ENCODE measurements around the gene PAQR3. TPM values are rescaled to one million over a fixed set of nuclear protein-coding genes. Genes with fewer than 3 reads are reported as not detected.

PAQR3 gene
- total RNA-seq, 3 donors from 2014 or later, result 13.1 to 25.8 (median 18.7) TPM

GRCh38 chr4:78930016-78930629, 9.1 kb downstream of the PAQR3 start:
- TF ChIP-seq POLR2AphosphoS5 (IDR thresholded peaks at IDR 0.05), result no peak
- TF ChIP-seq, protein P1, sequence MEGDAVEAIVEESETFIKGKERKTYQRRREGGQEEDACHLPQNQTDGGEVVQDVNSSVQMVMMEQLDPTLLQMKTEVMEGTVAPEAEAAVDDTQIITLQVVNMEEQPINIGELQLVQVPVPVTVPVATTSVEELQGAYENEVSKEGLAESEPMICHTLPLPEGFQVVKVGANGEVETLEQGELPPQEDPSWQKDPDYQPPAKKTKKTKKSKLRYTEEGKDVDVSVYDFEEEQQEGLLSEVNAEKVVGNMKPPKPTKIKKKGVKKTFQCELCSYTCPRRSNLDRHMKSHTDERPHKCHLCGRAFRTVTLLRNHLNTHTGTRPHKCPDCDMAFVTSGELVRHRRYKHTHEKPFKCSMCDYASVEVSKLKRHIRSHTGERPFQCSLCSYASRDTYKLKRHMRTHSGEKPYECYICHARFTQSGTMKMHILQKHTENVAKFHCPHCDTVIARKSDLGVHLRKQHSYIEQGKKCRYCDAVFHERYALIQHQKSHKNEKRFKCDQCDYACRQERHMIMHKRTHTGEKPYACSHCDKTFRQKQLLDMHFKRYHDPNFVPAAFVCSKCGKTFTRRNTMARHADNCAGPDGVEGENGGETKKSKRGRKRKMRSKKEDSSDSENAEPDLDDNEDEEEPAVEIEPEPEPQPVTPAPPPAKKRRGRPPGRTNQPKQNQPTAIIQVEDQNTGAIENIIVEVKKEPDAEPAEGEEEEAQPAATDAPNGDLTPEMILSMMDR (IDR thresholded peaks at IDR 0.05), result no peak
- DNase-seq (ENCODE audit: low spot score in 2 of 2), result no peak
- Histone ChIP-seq H3K9me3 (no peaks in the 10 kb centered on the region), H3K4me3 (no peak overlapping the region), H3K4me1 (no peaks in the 10 kb centered on the region), H3K36me3 (no peaks in the 10 kb centered on the region), H3K27ac (no peak overlapping the region), H3K27me3 (no peaks in the 10 kb centered on the region)
- intact Hi-C loops (cut with DNase I; ENCODE audit: low total_unique reads), result no loop called here

GRCh38 chr4:78928835-78929234, 10.4 kb downstream of the PAQR3 start:
- no peaks in the 10 kb centered on the region for H3K27me3 ChIP-seq
- DNase-seq (ENCODE audit: low spot score in 2 of 2), result no peak
- no peak overlapping the region for H3K27ac ChIP-seq
- no peaks in the 10 kb centered on the region for H3K36me3 ChIP-seq
- TF ChIP-seq, protein P1 (IDR thresholded peaks at IDR 0.05), result no peak
- TF ChIP-seq POLR2A (IDR thresholded peaks at IDR 0.05), result no peak
- no peak for TF ChIP-seq POLR2AphosphoS5 (IDR thresholded peaks at IDR 0.05)
- no peak overlapping the region for H3K4me3 ChIP-seq
- no peaks in the 10 kb centered on the region for H3K4me1 ChIP-seq
- no peaks in the 10 kb centered on the region for H3K9me3 ChIP-seq
- intact Hi-C loops (cut with DNase I; ENCODE audit: low total_unique reads), result no loop called here

DNA sequence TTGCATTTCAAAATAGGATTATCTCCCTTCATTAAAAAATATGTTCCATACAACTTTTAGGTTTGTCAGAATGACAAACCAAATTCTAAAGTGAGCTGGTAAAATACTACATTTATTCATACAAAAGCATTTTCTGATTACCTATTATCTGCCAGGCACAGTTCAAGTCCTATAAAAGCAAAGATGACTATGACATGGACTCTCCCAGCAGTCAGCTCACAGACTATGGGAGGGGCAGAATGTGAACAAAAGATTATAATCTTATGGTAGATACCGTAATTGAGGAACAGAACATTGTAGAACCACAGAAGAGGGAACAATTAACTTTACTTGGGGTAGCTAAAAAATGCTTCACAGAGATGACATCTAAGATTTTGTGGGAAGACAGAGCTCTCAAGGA, 12.4 kb downstream of the PAQR3 start:
- no peaks in the 10 kb centered on the region for H3K4me1 ChIP-seq
- H3K4me3 ChIP-seq, result no peak overlapping the region
- DNase-seq (ENCODE audit: low spot score in 2 of 2), result no peak
- H3K27ac ChIP-seq, result no peak overlapping the region
- no peaks in the 10 kb centered on the region for H3K27me3 ChIP-seq
- no peaks in the 10 kb centered on the region for H3K9me3 ChIP-seq
- TF ChIP-seq POLR2A (IDR thresholded peaks at IDR 0.05), result no peak
- TF ChIP-seq, protein P1 (IDR thresholded peaks at IDR 0.05), result no peak
- no peak for TF ChIP-seq POLR2AphosphoS5 (IDR thresholded peaks at IDR 0.05)
- no peaks in the 10 kb centered on the region for H3K36me3 ChIP-seq
- intact Hi-C loops (cut with DNase I; ENCODE audit: low total_unique reads), result no loop called here

- Histone ChIP-seq H3K4me1 (no peaks in the 10 kb centered on the region), H3K27ac (no peak overlapping the region), H3K4me3 (no peak overlapping the region), H3K9me3 (no peaks in the 10 kb centered on the region), H3K27me3 (no peaks in the 10 kb centered on the region), H3K36me3 (no peaks in the 10 kb centered on the region)
- intact Hi-C loops (cut with DNase I; ENCODE audit: low total_unique reads), result no loop called here
- TF ChIP-seq POLR2A (IDR thresholded peaks at IDR 0.05) (no peak), POLR2AphosphoS5 (IDR thresholded peaks at IDR 0.05) (no peak)
- TF ChIP-seq, protein P1 (IDR thresholded peaks at IDR 0.05), result no peak
- no peak for DNase-seq (ENCODE audit: low spot score in 2 of 2)
These were observed 15.6 kb downstream of the PAQR3 start for GRCh38 chr4:78923464-78924312.

GRCh38 chr4:78922207-78922606, 17.0 kb downstream of the PAQR3 start:
- TF ChIP-seq, protein P1 (IDR thresholded peaks at IDR 0.05), result no peak
- TF ChIP-seq POLR2A (IDR thresholded peaks at IDR 0.05) (no peak), POLR2AphosphoS5 (IDR thresholded peaks at IDR 0.05) (no peak)
- no peaks in the 10 kb centered on the region for H3K27me3 ChIP-seq

More at GRCh38 chr4:78922207-78922606, 17.0 kb downstream of the PAQR3 start:
- Histone ChIP-seq H3K4me1 (no peaks in the 10 kb centered on the region), H3K9me3 (no peaks in the 10 kb centered on the region), H3K4me3 (no peak overlapping the region), H3K36me3 (no peaks in the 10 kb centered on the region), H3K27ac (no peak overlapping the region)
- no peak for DNase-seq (ENCODE audit: low spot score in 2 of 2)
- intact Hi-C loops (cut with DNase I; ENCODE audit: low total_unique reads), result no loop called here

Measured in breast epithelium (tissue), 4 donors.